Inflammatory macrophage treated with lipopolysaccharide for 1 hour (primary cell): ENCODE results near the gene CEP19.
A peak's percentile ranks its signal among the peaks of the same experiment; 100 is the strongest.
"Not testable (repeated sequence)": the region's sequence is repeated elsewhere in the genome, so short reads cannot be mapped to it uniquely, and the experiment has no call there.

Source experiments
- DNase-seq, 2 donors: peaks; one replicate each; pipeline ENCODE4 v3.0.0-alpha.2; 2020 to 2022

CEP19 gene, protein sequence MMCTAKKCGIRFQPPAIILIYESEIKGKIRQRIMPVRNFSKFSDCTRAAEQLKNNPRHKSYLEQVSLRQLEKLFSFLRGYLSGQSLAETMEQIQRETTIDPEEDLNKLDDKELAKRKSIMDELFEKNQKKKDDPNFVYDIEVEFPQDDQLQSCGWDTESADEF

DNA sequence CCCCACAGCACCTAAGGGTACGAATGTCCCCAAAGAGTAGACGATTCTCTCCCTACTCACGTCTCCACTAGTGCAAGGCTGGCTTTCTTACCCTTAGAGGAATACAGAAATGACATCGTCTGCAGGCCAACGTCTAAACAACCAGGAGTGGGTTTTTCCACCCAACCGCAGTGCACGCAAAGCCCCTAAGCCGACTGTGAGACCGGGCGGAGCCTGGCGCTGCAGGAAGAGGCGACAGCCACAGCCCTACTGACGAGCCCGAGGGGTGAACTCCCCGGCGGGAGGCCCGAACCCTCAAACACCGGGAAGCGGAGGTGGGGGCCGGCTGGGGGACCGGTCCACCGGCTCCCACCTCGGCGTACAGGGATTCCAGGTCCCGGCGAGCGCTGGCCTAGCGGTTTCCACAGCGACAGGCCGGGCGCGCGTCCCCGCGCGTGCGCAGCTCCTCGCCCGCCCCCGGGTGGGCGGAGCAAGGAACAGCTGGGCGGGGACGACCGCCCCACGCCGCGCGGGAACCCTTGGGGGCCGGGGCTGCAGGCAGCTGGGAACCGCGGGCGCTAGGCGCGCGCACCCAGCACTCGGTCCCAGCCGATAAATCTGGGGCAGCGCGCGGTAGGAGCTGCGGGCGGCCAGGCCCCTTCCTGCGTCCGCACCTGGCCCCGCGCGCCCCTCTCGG is at the start of gene CEP19, which contains the start of gene PIGX:
Gene CEP19, minus strand, starts transcription at position 413 of the 676 bp plus-strand sequence. CDS start 3,593 bp downstream, outside the sequence.
Gene PIGX, plus strand, starts transcription at position 540 of the 676 bp plus-strand sequence.
- DNase-seq = peak; percentile 80 to 90

DNA sequence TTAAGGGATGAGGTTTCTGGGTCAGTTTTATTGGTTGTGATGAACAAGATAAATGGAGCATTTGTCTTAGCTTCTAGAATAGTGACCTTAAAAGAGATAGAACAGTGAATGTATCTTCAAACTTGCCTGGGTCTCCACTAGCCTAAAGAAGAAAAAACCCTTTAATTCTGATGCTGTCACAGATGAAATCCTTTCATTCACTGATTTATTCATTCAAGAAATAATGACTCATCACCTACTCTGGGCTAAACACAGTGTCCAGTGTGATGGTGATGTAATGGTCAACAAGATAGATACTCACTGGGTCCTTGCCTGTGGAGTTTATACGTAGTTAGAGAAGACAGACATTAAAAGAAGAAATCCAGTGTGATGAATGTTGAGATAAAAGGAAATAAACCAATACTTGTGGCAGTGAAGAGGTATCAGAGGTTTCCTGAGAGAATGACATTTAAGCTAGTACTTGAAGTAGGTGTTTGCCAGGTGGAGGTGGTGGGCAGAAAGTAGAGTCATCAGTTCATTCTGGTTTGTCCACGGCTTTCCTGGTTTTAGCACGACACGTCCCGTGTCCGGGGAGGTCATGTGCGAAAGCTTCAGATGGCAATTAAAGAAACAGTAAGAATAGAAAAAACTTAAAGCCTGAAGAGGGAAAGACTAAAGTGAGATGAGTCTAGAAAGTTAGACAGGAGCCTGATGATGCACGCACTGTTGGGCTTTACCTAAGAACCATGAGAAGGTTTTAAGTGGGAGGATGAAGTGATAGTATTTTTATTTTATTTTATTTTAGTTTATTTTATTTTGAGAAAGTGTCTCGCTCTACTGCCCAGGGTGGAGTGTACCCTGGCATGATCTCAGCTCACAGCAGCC is 46.1 kb upstream of the CEP19 start:
- DNase-seq = peak in 1 of 2 donors; percentile 45

- DNase-seq = no peak
These were observed 44.7 kb upstream of the CEP19 start for GRCh38 chr3:196756732-196757131.

- no peak for DNase-seq
These were observed 42.3 kb upstream of the CEP19 start for GRCh38 chr3:196754091-196754981.

GRCh38 chr3:196753201-196753600 is 41.2 kb upstream of the CEP19 start:
- no peak for DNase-seq

DNA sequence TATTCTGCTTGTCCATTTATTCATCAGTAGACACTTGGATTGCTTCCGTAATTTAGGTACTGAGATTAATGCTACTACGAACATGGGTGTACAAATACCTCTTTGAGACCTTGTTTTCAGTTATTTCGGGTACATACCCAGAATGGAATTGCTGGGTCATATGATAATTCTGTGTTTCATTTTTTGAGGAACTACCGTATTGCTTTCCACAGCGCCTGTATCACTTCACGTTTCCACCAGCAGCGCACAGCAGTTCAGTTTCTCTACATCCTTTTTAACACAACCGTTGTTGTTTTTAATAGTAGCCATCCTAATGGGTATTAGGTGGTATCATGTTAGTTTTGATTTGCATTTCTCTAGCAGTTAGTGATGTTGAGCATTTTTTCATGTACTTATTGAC is 37.1 kb upstream of the CEP19 start:
- peak; percentile 36 to 54 for DNase-seq

- DNase-seq = not testable (repeated sequence)
These were observed 31.5 kb upstream of the CEP19 start for GRCh38 chr3:196743569-196743968.

GRCh38 chr3:196741249-196741889 is 29.3 kb upstream of the CEP19 start:
- DNase-seq = no peak

DNA sequence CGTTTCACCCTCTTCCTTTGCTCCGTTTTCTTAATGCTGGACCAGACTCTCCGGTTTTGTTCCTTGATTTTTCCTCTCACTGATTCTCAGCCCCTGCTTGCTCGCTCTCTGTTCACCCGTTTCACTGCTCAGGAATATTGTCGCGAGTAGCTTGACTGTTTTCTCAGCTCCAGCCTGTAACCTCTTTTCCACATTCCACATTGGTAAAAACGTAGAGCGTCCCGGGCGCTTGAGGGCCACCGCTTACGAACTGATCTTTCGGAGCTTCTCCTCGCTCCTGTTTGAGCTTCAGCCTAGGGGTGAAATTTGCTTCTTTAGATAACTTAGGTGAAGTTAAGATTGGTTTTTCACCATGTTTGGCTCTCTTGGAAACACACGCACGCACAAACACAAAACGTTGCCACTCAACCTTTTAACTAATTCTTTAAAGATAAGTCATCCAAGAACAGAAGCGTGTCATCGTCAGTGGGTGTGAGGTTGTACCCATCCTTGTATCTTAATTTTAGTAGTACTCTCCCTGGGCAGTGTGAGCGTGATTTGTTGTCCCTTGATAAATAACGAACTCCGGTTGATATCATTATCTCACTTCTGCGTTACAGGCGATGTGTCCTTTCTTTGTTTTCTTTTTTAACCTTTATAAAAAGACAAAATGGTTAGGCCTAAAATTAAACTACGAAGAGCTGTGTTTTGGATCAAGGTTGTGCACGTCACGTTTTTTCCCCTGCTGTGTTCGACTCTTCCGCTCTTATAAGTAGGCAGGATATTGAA is 28.6 kb upstream of the CEP19 start:
- DNase-seq = peak; percentile 35 to 41

- DNase-seq = peak; percentile 90 to 94
These were observed 27.8 kb upstream of the CEP19 start, which contains the start of gene PAK2 for GRCh38 chr3:196739671-196740480. Gene PAK2, plus strand, starts transcription at chr3:196739857. Its CDS starts 42,790 bp downstream, at chr3:196782647.

DNA sequence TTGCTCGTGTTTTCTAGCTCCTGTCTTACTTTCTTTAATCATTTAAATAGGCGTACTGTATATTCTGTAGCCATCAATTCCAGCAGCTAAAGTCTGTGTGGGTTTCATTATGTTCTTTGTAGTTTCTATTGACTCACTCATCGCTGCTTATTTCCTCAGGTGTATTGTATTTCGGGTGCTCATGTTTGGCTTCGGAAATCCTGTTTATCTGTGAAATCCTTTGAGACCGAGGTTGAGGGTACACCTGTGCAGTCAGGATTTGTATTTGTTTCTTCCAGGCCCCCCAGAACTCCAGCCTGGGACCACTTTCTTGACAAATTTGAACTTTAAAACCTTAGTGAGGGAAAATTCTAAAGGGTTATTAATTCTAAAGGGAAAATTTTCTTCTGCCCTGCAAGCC is 25.6 kb upstream of the CEP19 start:
- DNase-seq = no peak

- DNase-seq = no peak
These were observed 24.8 kb upstream of the CEP19 start for GRCh38 chr3:196736670-196737374.

DNA sequence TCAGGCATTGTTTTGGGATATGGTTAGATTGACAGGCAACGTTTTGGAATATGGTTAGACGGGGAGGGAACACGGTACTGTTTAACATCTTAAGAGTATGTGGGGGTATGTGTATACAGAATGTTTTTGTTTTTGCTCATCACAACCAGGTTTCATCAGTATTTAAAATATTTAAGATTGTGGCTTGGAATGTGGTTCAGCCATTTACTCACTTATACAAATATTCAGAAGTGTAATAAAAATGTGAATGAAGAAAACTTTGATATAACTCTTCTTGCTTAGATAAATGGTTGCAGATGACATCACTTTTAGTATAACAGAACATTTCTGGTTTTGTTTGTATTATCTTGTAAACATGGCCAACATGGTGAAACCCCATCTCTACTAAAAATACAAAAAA is 23.7 kb upstream of the CEP19 start:
- no peak for DNase-seq

GRCh38 chr3:196726788-196727675 is 15.0 kb upstream of the CEP19 start:
- DNase-seq = no peak

DNA sequence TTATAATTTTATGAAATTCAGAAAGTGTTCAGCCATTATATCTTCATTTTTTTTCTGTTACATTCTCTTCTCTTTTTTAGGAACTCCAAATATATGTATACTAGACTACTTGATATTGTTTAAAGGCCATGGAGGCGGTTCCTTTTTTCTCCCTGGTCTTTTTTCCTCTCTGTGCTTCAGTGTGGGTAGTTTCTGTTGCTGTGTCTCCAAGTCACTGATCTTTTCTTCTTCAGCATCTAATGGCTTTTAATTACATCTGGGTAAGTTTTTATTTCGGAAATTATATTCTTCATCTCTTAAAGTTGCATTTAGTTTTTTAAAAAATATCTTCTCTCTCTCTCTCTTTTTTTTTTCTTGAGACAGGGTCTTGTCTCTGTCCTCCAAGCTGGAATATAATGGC is 9.0 kb upstream of the CEP19 start:
- DNase-seq = no peak

DNA sequence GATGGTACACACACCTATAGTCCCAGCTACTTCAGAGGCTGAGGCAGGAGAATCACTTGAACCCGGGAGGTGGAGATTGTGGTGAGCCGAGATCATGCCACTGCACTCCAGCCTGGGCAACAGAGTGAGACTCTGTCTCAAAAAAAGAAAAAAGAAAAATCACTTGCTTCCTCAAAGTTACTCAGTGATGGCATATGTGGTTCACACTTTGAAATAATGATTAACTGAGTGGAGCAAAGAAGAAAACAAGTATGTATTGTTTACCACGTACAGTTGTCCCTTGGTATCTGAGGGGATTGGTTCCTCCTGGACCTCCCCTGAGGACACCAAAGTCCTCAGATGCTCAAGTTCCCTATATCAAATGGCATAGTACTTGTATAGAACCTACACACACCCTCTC is 5.1 kb upstream of the CEP19 start:
- DNase-seq = not testable (repeated sequence)

DNA sequence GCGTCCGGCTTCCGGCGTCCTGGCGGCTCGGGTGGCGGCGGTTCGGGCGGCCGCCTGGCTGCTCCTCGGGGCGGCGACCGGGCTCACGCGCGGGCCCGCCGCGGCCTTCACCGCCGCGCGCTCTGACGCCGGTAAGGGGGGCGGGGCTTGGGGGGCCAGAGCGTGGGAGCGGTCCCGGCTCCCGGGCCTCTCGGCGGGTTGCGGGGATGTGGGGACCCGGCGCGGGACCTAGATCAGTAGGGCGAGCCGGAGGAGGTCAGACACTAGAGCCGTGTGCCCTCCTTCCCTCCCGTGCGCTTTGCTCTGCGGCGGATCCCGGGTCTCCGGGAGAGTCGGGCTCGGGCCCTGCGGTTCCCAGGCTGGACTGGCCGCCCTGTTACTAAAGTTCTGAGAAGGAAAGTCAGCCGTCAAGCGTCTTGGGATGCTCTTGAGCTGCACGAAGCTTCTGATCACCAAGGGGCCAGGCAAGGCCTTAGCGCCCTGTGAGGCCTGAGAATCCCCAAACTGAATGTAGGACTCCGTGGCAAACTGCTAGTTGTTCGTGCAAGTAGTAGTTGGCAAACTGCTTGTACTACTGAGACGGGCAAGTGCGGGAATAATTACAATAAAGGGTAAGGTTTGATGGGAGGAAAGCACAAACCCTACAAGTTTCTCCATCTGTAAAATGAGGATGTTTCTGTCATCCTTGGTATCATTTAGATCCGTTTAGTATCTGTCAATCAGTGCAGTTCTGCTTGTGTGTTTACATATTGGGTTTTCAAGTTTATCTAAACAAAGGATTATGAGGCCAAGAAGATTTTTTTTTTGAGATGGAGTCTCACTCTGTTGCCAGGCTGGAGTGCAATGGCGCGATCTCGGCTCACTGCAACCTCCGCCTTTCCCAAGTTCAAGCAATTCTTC is 714 bp upstream of the CEP19 start:
- DNase-seq = peak; percentile 48 to 53
